H9 (cell line): ENCODE results near the gene CACNA2D3. TPM values are rescaled to one million over a fixed set of nuclear protein-coding genes. Genes with fewer than 3 reads are reported as not detected.
A peak's percentile ranks its signal among the peaks of the same experiment; 100 is the strongest.

ENCODE experiments used
- DNase-seq: peaks from one replicate; pipeline ENCODE4 v3.0.0-alpha.2; 2017
- H2AFZ ChIP-seq: one replicate; pipeline ENCODE4 v1.6.1; 2013; ENCODE audit warnings: mild to moderate bottlenecking, low read length, control low read depth, moderate library complexity
- H2AK5ac ChIP-seq: 2 replicates; pipeline ENCODE4 v1.6.1; 2013; ENCODE audit warnings: low read length, control low read depth, mixed read lengths; ENCODE audit not compliant: insufficient read length
- H2BK120ac ChIP-seq: one replicate; pipeline ENCODE4 v1.6.1; 2013; ENCODE audit warnings: low read depth, mild to moderate bottlenecking, low read length, control low read depth, inconsistent platforms; ENCODE audit not compliant: poor library complexity, severe bottlenecking
- H2BK12ac ChIP-seq: 2 replicates; pipeline ENCODE4 v1.6.1; 2013; ENCODE audit warnings: low read length, control low read depth, mixed read lengths, low read depth; ENCODE audit not compliant: insufficient read length
- H2BK15ac ChIP-seq: 2 replicates; pipeline ENCODE4 v1.6.1; 2013; ENCODE audit warnings: low read depth, low read length, control low read depth
- H2BK20ac ChIP-seq: one replicate; pipeline ENCODE4 v1.6.1; 2013; ENCODE audit warnings: low read depth, mild to moderate bottlenecking, low read length, control low read depth, inconsistent platforms; ENCODE audit not compliant: poor library complexity, severe bottlenecking
- H2BK5ac ChIP-seq: 2 replicates; pipeline ENCODE4 v1.6.1; 2013; ENCODE audit warnings: low read length, control low read depth, mixed read lengths; ENCODE audit not compliant: insufficient read length
- H3K14ac ChIP-seq: 2 replicates; pipeline ENCODE4 v1.6.1; 2013; ENCODE audit warnings: low read length, control low read depth; ENCODE audit not compliant: insufficient read depth
- H3K18ac ChIP-seq: 2 replicates; pipeline ENCODE4 v1.6.1; 2013; ENCODE audit warnings: low read depth, mild to moderate bottlenecking, mixed read lengths, low read length, control low read depth; ENCODE audit not compliant: insufficient read length
- H3K23ac ChIP-seq: 2 replicates; pipeline ENCODE4 v1.6.1; 2013; ENCODE audit warnings: low read length, control low read depth, mixed read lengths, low read depth; ENCODE audit not compliant: insufficient read length
- H3K23me2 ChIP-seq: 2 replicates; pipeline ENCODE4 v1.6.1; 2013; ENCODE audit warnings: low read depth, mild to moderate bottlenecking, mixed read lengths, low read length, control low read depth; ENCODE audit not compliant: insufficient read length, poor library complexity, severe bottlenecking
- H3K27ac ChIP-seq: 2 replicates; pipeline ENCODE4 v1.5.1; 2013; ENCODE audit warnings: low read length, control low read depth, mixed read lengths, low read depth; ENCODE audit not compliant: insufficient read length
- H3K27me3 ChIP-seq: 2 replicates; pipeline ENCODE4 v1.6.1; 2013; ENCODE audit warnings: low read length, control low read depth, inconsistent platforms; ENCODE audit not compliant: insufficient read depth
- H3K4ac ChIP-seq: 2 replicates; pipeline ENCODE4 v1.6.1; 2013; ENCODE audit warnings: low read depth, mild to moderate bottlenecking, control low read depth, inconsistent platforms, low read length, moderate library complexity
- H3K4me1 ChIP-seq: 2 replicates; pipeline ENCODE4 v1.6.1; 2013; ENCODE audit warnings: low read length, control low read depth, inconsistent platforms; ENCODE audit not compliant: insufficient read depth
- H3K4me2 ChIP-seq: 2 replicates; pipeline ENCODE4 v1.6.1; 2013; ENCODE audit warnings: low read length, control low read depth, mixed read lengths; ENCODE audit not compliant: insufficient read length, insufficient read depth
- H3K56ac ChIP-seq: 2 replicates; pipeline ENCODE4 v1.6.1; 2013; ENCODE audit warnings: low read depth, mild to moderate bottlenecking, mixed read lengths, low read length, control low read depth; ENCODE audit not compliant: insufficient read length
- H3K79me1 ChIP-seq: 2 replicates; pipeline ENCODE4 v1.6.1; 2013; ENCODE audit warnings: low read depth, mild to moderate bottlenecking, moderate library complexity, low read length, control low read depth, inconsistent platforms; ENCODE audit not compliant: insufficient read depth, poor library complexity, severe bottlenecking
- H3K79me2 ChIP-seq: 2 replicates; pipeline ENCODE4 v1.6.1; 2013; ENCODE audit warnings: low read length, control low read depth, inconsistent platforms; ENCODE audit not compliant: insufficient read depth
- H3K9ac ChIP-seq: 2 replicates; pipeline ENCODE4 v1.6.1; 2013; ENCODE audit warnings: low read length, control low read depth, mixed read lengths; ENCODE audit not compliant: insufficient read length; ENCODE audit errors: extremely low read depth
- H3K9me3 ChIP-seq: one replicate; pipeline ENCODE4 v1.6.1; 2013; ENCODE audit warnings: low read depth, low read length, inconsistent platforms; ENCODE audit not compliant: control insufficient read depth
- H3T11ph ChIP-seq: one replicate; pipeline ENCODE4 v1.6.1; 2013; ENCODE audit warnings: mild to moderate bottlenecking, low read length, control low read depth, inconsistent platforms
- H4K20me1 ChIP-seq: one replicate; pipeline ENCODE4 v1.6.1; 2013; ENCODE audit not compliant: control insufficient read depth, insufficient read length, insufficient read depth
- H4K5ac ChIP-seq: 2 replicates; pipeline ENCODE4 v1.6.1; 2013; ENCODE audit warnings: low read depth, mild to moderate bottlenecking, mixed read lengths, low read length, control low read depth; ENCODE audit not compliant: insufficient read length
- H4K8ac ChIP-seq: replicated peaks from 2 replicates; pipeline ENCODE4 v1.6.1; 2013; ENCODE audit warnings: low read length, control low read depth, mixed read lengths, low read depth; ENCODE audit not compliant: insufficient read length
- H4K91ac ChIP-seq: 2 replicates; pipeline ENCODE4 v1.6.1; 2013; ENCODE audit warnings: low read depth, mild to moderate bottlenecking, moderate library complexity, mixed read lengths, low read length, control low read depth; ENCODE audit not compliant: insufficient read length
- H3K27ac Mint-ChIP-seq, 3 experiments: 2 replicates in 2 of 3; 3 replicates in 1 of 3; pipeline ENCODE4 v1.8.0; 2020 to 2021; ENCODE audit warnings: mixed read lengths in 3 of 3, mild to moderate bottlenecking in 1 of 3, moderate library complexity in 1 of 3
- H3K27me3 Mint-ChIP-seq: 2 replicates; pipeline ENCODE4 v1.8.0; 2021; ENCODE audit warnings: low read depth, mild to moderate bottlenecking, moderate library complexity, mixed read lengths
- H3K36me3 Mint-ChIP-seq, 3 experiments: 2 replicates in 2 of 3; 3 replicates in 1 of 3; pipeline ENCODE4 v1.8.0; 2020 to 2021; ENCODE audit warnings: low read depth in 3 of 3, mixed read lengths in 3 of 3; ENCODE audit not compliant: insufficient read depth in 1 of 3
- H3K4me1 Mint-ChIP-seq, 2 experiments: 2 replicates each; pipeline ENCODE4 v1.8.0; 2020; ENCODE audit warnings: mixed read lengths in 2 of 2
- H3K4me3 Mint-ChIP-seq, 2 experiments: 2 replicates in 1 of 2; 3 replicates in 1 of 2; pipeline ENCODE4 v1.8.0; 2020 to 2021; ENCODE audit warnings: mild to moderate bottlenecking in 2 of 2, mixed read lengths in 2 of 2, moderate library complexity in 1 of 2
- H3K9me3 Mint-ChIP-seq, 2 experiments: 2 replicates in 1 of 2; 3 replicates in 1 of 2; pipeline ENCODE4 v1.8.0; 2020; ENCODE audit warnings: mild to moderate bottlenecking in 2 of 2, mixed read lengths in 2 of 2, moderate library complexity in 1 of 2
- WGBS: extraction: QIAGEN DNeasy Blood & Tissue Kit; methylation state at CpG from one replicate; pipeline ENCODE4 v1.1.7; 2013; ENCODE audit warnings: missing lambda C conversion rate, low lambda C conversion rate, mixed read lengths; ENCODE audit not compliant: insufficient read length; ENCODE audit errors: extremely low coverage; 5-methylcytosine and 5-hydroxymethylcytosine counted together
- total RNA-seq: library from RNA; stranded (reverse); gene quantifications from 2 replicates; pipeline ENCODE4 v1.2.1, GENCODE V29; 2021
- TF ChIP-seq, protein P1 (sequence below): fragments of 200-600 bp; sonication (generic); conservative IDR thresholded peaks from 3 replicates; pipeline ENCODE4 v1.8.0; 2021; ENCODE audit warnings: antibody characterized with exemption, mild to moderate bottlenecking

CACNA2D3 gene
- total RNA-seq, 1 experiment from 2014 or later: 3.2 TPM

DNA sequence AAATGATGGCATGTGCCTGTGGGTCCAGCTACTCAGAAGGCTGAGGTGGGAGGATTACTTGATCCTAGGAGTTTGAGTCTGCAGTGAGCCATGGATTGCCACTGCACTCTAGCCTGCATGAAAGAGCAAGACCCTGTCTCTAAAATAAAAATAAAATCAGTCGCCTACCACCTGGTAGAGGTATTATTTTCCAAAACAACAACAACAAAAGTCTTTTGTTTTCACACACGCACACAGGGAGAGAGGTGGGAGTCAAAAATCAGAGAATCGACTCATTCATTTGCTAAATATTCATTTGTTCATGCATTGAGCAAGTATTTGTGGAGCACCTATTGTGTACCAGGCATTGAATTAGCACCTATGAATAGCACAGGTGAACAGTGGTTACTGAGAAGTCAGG, 587.4 kb downstream of the CACNA2D3 start:
- no peak overlapping the region for H3K4ac ChIP-seq
- no peak overlapping the region for H4K91ac ChIP-seq
- Mint-ChIP-seq H3K4me3 (no peak overlapping the region; a peak in 1 of 5 replicates), H3K4me1 (peaks cover 58% of the 10 kb centered on the region in 2 experiments), H3K27me3 (no peaks in the 10 kb centered on the region; the same call in 1 of the 2 replicates), H3K9me3 (0 out of 5 replicates have a peak, but pooled peaks cover 0 to 2% of the 10 kb centered on the region in 2 experiments), H3K36me3 (peaks cover 2 to 8% (median 7%) of the 10 kb centered on the region in 3 experiments; a peak in 5 of 7 replicates), H3K27ac (peak overlapping the region in 2 of 3 experiments; percentile 66 to 85; a peak in 3 of 7 replicates)
- WGBS: no CpG with 5 or more reads among the region's 3 CpGs
- no peak overlapping the region for H2BK15ac ChIP-seq
- H3T11ph ChIP-seq: no peak overlapping the region
- H4K8ac ChIP-seq: no peak overlapping the region
- TF ChIP-seq, protein P1, sequence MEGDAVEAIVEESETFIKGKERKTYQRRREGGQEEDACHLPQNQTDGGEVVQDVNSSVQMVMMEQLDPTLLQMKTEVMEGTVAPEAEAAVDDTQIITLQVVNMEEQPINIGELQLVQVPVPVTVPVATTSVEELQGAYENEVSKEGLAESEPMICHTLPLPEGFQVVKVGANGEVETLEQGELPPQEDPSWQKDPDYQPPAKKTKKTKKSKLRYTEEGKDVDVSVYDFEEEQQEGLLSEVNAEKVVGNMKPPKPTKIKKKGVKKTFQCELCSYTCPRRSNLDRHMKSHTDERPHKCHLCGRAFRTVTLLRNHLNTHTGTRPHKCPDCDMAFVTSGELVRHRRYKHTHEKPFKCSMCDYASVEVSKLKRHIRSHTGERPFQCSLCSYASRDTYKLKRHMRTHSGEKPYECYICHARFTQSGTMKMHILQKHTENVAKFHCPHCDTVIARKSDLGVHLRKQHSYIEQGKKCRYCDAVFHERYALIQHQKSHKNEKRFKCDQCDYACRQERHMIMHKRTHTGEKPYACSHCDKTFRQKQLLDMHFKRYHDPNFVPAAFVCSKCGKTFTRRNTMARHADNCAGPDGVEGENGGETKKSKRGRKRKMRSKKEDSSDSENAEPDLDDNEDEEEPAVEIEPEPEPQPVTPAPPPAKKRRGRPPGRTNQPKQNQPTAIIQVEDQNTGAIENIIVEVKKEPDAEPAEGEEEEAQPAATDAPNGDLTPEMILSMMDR: no peak
- H3K23ac ChIP-seq: no peak overlapping the region
- no peak overlapping the region for H2AK5ac ChIP-seq
- H3K27ac ChIP-seq: peak overlapping the region; percentile 29
- no peak overlapping the region for H2BK20ac ChIP-seq
- H3K18ac ChIP-seq: no peak overlapping the region
- no peaks in the 10 kb centered on the region for H3K23me2 ChIP-seq
- no peaks in the 10 kb centered on the region for H3K79me1 ChIP-seq
- H3K4me2 ChIP-seq: peak overlapping the region; percentile 5
- no peak overlapping the region for H3K56ac ChIP-seq
- no peaks in the 10 kb centered on the region for H4K20me1 ChIP-seq
- H3K14ac ChIP-seq: peak overlapping the region; percentile 57; the same call in 1 of the 2 replicates
- no peaks in the 10 kb centered on the region for H3K9me3 ChIP-seq
- H2BK5ac ChIP-seq: peak overlapping the region; percentile 48
- no peaks in the 10 kb centered on the region for H3K79me2 ChIP-seq
- H3K9ac ChIP-seq: no peak overlapping the region
- no peak for DNase-seq
- H3K4me1 ChIP-seq: peaks cover 6% of the 10 kb centered on the region; the same call in 1 of the 2 replicates
- H2BK120ac ChIP-seq: no peak overlapping the region
- H4K5ac ChIP-seq: no peak overlapping the region
- H3K27me3 ChIP-seq: no peaks in the 10 kb centered on the region
- no peak overlapping the region for H2BK12ac ChIP-seq
- H2AFZ ChIP-seq: no peak overlapping the region
